HepG2 (cell line): ENCODE measurements around the gene IP6K1. TPM values are rescaled to one million over a fixed set of nuclear protein-coding genes. Genes with fewer than 3 reads are reported as not detected.

Experiments used
- ATAC-seq: fragments of 200-7000 bp; cut with Tn5 transposase; 3 replicates; pipeline ENCODE4 v1.9.1; 2020; ENCODE audit warnings: mild to moderate bottlenecking, moderate library complexity
- BruUV-seq: library from RNA; stranded (reverse); fragments of 400-500 nt; replicated peaks from 2 replicates; lab custom pipeline; 2021; lab: Mats Ljungman, UMichigan
- CTCF ChIA-PET: fragments of 300-600 bp; formaldehyde crosslinking; extraction: SDS; loops from one replicate; lab custom pipeline; 2021; ENCODE audit warnings: low total read pairs, inconsistent platforms, low intra/inter-chr PET ratio; lab: Yijun Ruan, JAX
- POLR2A ChIA-PET: fragments of 350-600 bp; sonication (Branson Sonifier 250); formaldehyde crosslinking; loops from one replicate; lab custom pipeline; 2020; ENCODE audit warnings: antibody characterized with exemption, inconsistent platforms; lab: Yijun Ruan, JAX
- DNase-seq: peaks from one replicate; pipeline ENCODE4 v3.0.0-alpha.2; 2015; ENCODE audit warnings: low spot score
- FAIRE-seq: peaks from 3 replicates; lab custom pipeline; 2011; peaks lifted over from hg19 to GRCh38; lab: Jason Lieb, UNC
- H2AFZ ChIP-seq: one replicate; pipeline ENCODE4 v1.6.1; 2011; ENCODE audit warnings: low read length, inconsistent platforms
- H3K27ac ChIP-seq: fragments of 300-600 bp; 3 replicates; pipeline ENCODE4 v1.8.0; 2011; ENCODE audit warnings: mixed run types, mild to moderate bottlenecking, mixed read lengths, low read length, inconsistent platforms; ENCODE audit not compliant: insufficient read depth; ENCODE audit errors: extremely low read length
- H3K27me3 ChIP-seq, 2 experiments: fragments of 200-600 bp in 1 of 2; 2 replicates in 1 of 2; 3 replicates in 1 of 2; pipeline versions ENCODE4 v1.6.0 to v1.8.0; 2011; ENCODE audit warnings: low read length in 2 of 2, mild to moderate bottlenecking in 2 of 2, moderate library complexity in 2 of 2, inconsistent platforms in 1 of 2; ENCODE audit not compliant: insufficient read depth in 2 of 2, control insufficient read depth in 1 of 2
- H3K36me3 ChIP-seq, 2 experiments: fragments of 200-600 bp in 1 of 2; replicated peaks in 1 of 2; 2 replicates in 1 of 2; 3 replicates in 1 of 2; pipeline versions ENCODE4 v1.5.1 to v1.8.0; 2011; ENCODE audit warnings: low read length in 2 of 2, inconsistent platforms in 1 of 2; ENCODE audit not compliant: insufficient read depth in 2 of 2, control insufficient read depth in 1 of 2
- H3K4me1 ChIP-seq: 2 replicates; pipeline ENCODE4 v1.5.1; 2012; ENCODE audit warnings: low read length, inconsistent platforms; ENCODE audit not compliant: insufficient read depth
- H3K4me2 ChIP-seq: 2 replicates; pipeline ENCODE4 v1.6.0; 2011; ENCODE audit warnings: low read depth, low read length, inconsistent platforms
- H3K4me3 ChIP-seq, 3 experiments: fragments of 200-600 bp in 1 of 3; sonication (generic), shearing (Covaris generic) in 1 of 3; replicated peaks in 1 of 3; 2 replicates each; pipeline ENCODE4 v1.5.1; 2011 to 2016; ENCODE audit warnings: low read length in 3 of 3, inconsistent platforms in 2 of 3, low read depth in 2 of 3, mild to moderate bottlenecking in 2 of 3, control low read depth in 1 of 3, mixed read lengths in 1 of 3; ENCODE audit not compliant: insufficient read depth in 1 of 3
- H3K79me2 ChIP-seq: one replicate; pipeline ENCODE4 v1.6.1; 2011; ENCODE audit warnings: low read length, inconsistent platforms; ENCODE audit not compliant: insufficient read depth
- H3K9ac ChIP-seq: 2 replicates; pipeline ENCODE4 v1.6.0; 2011; ENCODE audit warnings: mild to moderate bottlenecking, low read depth, low read length, inconsistent platforms; ENCODE audit not compliant: insufficient read depth
- H3K9me3 ChIP-seq: 2 replicates; pipeline ENCODE4 v1.5.1; 2012; ENCODE audit warnings: mild to moderate bottlenecking, low read length
- H4K20me1 ChIP-seq: 2 replicates; pipeline ENCODE4 v1.6.0; 2011; ENCODE audit warnings: inconsistent platforms, mild to moderate bottlenecking, low read length, moderate library complexity; ENCODE audit not compliant: insufficient read depth
- MNT ChIP-seq: fragments of 450-650 bp; IDR thresholded peaks from 2 replicates; pipeline ENCODE4 v1.6.1; 2016
- PRDM15 ChIP-seq: sonication (generic); formaldehyde crosslinking; IDR thresholded peaks from 2 replicates; pipeline ENCODE4 v1.4.0; 2020; ENCODE audit warnings: missing genetic modification reagents
- RERE ChIP-seq: IDR thresholded peaks from 2 replicates; pipeline ENCODE4 v1.6.1; 2016; ENCODE audit warnings: low read depth, missing genetic modification reagents, missing compliant biosample characterization
- WGBS: methylation state at CpG from one replicate; pipeline ENCODE4 v1.1.6; 2017; ENCODE audit warnings: low lambda C conversion rate; 5-methylcytosine and 5-hydroxymethylcytosine counted together
- in situ Hi-C: cut with HindIII; loops from 2 replicates; pipeline ENCODE4 v1.10.0; 2017; ENCODE audit warnings: low pct_unique_long_range_greater_than_20kb; ENCODE audit not compliant: extremely low pct_ligation_motif_present
- intact Hi-C: fragments of 100-400 bp; cut with micrococcal nuclease; formaldehyde crosslinking; loops from one replicate; pipeline ENCODE4 v1.10.0; 2022; ENCODE audit not compliant: unreplicated experiment
- polyA plus RNA-seq, 8 experiments: library from polyadenylated mRNA; depleted of rRNA in 3 of 8; stranded (reverse) in 7 of 8; unstranded in 1 of 8; fragments of >200 nt; fragmentation: Illumina TruSeq in 4 of 8; extraction: Trizol in 4 of 8; gene quantifications; 2 replicates each; pipeline versions ENCODE4 v1.2.1 to v1.2.3, GENCODE V29; 2011 to 2016; ENCODE audit warnings: low read depth in 4 of 8, missing spikeins in 1 of 8, mixed read lengths in 1 of 8; ENCODE audit not compliant: insufficient read depth in 1 of 8
- total RNA-seq, 5 experiments: library from RNA; depleted of rRNA; stranded (reverse); fragments of >200 nt; fragmentation: Illumina TruSeq; extraction: Trizol; gene quantifications; 2 replicates each; pipeline ENCODE4 v1.2.3, GENCODE V29; 2016; ENCODE audit warnings: low read depth in 1 of 5

The IP6K1 gene
- total and polyA plus RNA-seq, 2 of the 13 experiments (the other 11 are each of a cell fraction or from before 2014, with no cell fraction given) = 17.7 to 29.7 TPM

GRCh38 chr3:49759226-49759625 lies 27.1 kb downstream of the IP6K1 start:
- Histone ChIP-seq H3K4me2 (no peak overlapping the region), H3K27ac (no peak overlapping the region), H3K36me3 (peaks cover 4 to 12% of the 10 kb centered on the region in 2 experiments; a peak in 3 of 5 replicates), H3K27me3 (no peaks in the 10 kb centered on the region), H3K79me2 (peaks cover 66% of the 10 kb centered on the region), H4K20me1 (peaks cover 4% of the 10 kb centered on the region; the same call in 1 of the 2 replicates), H3K4me1 (peaks cover 11% of the 10 kb centered on the region), H3K9ac (no peak overlapping the region), H2AFZ (no peak overlapping the region), H3K9me3 (no peaks in the 10 kb centered on the region)
- in situ Hi-C loops (no loop called here), intact Hi-C loops (no loop called here)
- ChIA-PET CTCF (no interaction called here), POLR2A (no interaction called here)
- 69% methylated on average over 1 of the region's 1 CpG for WGBS
- DNase-seq (no peak), ATAC-seq (no peak)
- TF ChIP-seq MNT (no peak), PRDM15 (no peak), RERE (CRISPR knock-in tag) (no peak)
- TF ChIP-seq, all 625 proteins: peak for 0
- BruUV-seq = TSS peak; percentile 23
- FAIRE-seq = no peak
- H3K4me3 ChIP-seq = no peak overlapping the region
